ENCODE data around the gene ENDOV.

Gene ENDOV

DNA sequence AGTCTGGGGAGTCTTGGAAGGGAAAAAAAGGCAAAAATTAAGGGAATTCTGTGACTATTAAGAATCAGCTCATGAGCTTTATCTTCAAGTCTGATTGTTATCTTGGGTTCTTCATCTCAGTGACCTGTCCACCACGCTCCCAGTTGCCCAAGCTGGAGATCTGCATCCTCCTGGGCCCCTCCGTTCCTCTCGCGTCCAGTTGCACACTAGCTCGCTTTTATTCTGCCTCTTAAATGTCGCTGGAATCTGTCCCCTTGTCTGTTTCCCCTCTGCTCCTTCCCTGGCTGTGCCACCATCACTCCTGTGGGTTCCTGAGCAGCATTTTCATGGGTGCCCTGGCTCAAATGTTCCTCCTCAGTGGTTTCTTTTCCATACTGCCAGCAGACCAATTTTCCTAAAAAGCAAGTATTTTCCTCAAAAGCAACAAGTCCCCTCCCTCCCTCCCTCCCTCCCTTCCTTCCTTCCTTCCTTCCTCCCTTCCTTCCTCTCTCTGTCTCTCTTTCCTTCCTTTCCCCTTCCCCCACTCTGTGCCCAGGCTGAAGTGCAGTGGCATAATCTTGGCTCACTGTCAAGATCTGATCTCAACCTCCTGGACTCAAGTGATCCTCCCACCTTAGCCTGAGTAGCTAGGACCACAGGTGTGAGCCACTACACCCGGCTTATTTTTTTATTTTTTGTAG, 1.4 kb downstream of the ENDOV start:
- DNase-seq (ENCODE audit: low spot score) = no peak

GRCh38 chr17:80416940-80417293, 1.9 kb downstream of the ENDOV start:
- no peak for DNase-seq (ENCODE audit: low spot score)

DNA sequence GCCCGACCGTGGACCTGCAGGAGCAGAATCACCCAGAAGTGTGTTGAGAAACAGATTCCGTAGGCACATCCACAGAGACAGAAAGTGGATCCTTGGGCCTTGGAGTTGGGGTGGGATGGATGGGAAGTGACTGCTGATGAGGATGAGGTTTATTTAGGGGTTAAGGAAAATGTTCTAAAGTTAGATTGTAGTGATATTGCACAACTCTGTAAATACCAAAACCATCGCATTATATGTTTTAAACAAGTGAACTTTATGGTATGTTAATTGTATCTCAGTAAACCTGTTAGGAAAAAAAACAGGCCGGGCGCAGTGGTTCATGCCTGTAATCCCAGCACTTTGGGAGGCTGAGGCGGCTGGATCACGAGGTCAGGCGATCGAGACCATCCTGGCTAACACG, 3.6 kb downstream of the ENDOV start:
- DNase-seq (ENCODE audit: low spot score) = no peak

- no peak for DNase-seq (ENCODE audit: low spot score)
These were observed 4.3 kb downstream of the ENDOV start for GRCh38 chr17:80419255-80419654.

DNA sequence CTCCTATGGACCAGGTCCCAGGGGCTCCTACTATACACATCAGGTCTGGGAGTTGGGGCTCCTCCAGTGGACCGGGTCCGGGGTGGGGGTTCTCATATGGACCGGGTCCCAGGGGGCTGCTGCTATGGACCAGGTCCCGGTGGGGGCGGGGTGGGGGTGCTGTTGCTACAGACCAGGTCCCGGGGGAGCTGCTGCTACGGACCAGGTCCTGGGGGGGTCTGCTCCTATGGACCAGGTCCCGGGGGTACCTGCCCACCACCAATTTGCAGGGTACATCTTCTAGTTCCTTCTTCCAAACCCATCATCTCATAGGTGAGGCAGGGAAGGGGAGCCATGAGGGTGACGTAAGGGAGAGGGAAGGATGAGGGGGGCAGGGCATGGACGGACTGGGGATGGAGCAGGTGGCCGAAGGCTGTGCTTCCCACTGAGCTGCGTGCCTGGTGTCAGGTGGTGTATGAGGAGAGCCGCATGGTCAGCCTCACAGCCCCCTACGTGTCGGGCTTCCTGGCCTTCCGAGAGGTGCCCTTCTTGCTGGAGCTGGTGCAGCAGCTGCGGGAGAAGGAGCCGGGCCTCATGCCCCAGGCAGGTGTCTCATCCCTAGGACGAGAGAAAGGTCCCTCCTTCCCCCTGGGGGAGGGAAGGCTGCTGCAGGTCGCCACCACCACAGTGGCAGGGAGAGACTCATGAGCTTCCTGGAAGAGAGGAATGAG, 6.6 kb downstream of the ENDOV start:
- DNase-seq (ENCODE audit: low spot score) = no peak

DNA sequence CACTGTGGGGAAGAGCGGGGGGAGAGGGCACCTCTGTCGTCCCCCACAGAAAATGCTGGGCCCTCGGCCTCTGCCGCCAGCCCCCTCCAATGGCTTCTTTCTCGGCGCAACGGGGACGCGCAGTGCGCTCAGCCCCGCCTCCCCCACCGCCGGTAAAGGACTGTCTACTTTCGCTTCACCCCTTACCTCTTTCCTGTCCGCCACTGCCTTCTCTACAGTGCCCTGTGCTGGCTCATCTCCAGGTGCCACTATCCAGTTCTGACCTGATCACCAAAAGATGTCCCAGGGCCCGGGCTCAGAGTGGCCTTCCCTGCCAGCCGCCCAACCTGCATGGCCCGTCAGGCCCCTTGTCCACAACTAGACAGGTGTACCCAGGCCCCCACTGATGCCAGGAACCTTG, 7.3 kb downstream of the ENDOV start:
- DNase-seq (ENCODE audit: low spot score) = no peak

DNA sequence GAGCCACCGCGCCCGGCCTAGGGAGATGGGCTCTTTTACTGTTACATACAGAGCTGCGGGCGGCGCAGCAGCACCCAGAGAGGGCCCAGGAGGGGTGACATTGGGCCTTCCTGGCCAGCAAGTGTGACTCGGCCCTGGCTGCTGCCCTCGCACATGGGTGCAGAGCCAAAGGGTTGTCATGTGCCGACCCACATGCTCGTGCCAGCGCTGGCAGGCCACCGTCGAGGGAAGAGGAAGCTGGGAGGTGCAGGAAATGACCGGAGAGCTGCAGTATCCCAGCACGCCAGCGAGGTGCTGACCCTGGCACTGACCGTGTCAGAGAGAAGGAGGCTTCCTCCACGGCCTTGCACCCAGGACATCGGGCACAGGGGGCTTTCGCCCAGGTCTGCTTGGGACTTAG, 8.0 kb downstream of the ENDOV start:
- no peak for DNase-seq (ENCODE audit: low spot score)

DNA sequence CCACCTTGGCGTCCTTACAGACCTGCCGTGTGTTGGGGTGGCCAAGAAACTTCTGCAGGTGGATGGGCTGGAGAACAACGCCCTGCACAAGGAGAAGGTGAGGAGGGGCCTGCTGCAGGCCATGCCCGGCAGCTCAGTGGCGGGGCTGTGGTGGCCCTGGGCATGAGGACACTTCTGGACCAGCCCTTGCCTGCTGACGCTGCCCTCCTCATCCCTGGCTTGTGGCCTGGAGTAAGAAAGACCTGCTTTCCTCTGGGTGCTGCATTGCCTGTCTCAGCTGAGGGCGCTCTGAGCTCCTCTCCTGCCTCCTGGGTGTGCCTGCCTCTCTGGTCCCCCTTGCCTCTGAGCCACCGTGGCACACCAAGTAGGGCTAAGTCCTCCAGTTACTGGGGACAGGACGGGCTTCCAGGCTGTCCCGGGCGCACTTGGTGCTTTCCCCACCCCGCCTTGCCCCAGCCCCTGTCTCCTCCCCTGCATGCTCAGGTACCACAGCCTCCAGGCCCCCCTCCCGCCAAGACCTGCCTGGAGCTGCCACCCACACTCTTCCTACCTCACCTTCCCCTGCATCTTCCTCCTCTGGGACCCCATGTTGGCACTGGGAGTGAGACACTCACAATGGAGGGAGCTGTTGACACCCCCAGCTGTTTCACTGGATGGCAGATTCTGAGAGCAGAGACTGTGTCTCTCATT, 8.7 kb downstream of the ENDOV start:
- no peak for DNase-seq (ENCODE audit: low spot score)

GRCh38 chr17:80424261-80424660, 9.3 kb downstream of the ENDOV start:
- DNase-seq (ENCODE audit: low spot score) = no peak

DNA sequence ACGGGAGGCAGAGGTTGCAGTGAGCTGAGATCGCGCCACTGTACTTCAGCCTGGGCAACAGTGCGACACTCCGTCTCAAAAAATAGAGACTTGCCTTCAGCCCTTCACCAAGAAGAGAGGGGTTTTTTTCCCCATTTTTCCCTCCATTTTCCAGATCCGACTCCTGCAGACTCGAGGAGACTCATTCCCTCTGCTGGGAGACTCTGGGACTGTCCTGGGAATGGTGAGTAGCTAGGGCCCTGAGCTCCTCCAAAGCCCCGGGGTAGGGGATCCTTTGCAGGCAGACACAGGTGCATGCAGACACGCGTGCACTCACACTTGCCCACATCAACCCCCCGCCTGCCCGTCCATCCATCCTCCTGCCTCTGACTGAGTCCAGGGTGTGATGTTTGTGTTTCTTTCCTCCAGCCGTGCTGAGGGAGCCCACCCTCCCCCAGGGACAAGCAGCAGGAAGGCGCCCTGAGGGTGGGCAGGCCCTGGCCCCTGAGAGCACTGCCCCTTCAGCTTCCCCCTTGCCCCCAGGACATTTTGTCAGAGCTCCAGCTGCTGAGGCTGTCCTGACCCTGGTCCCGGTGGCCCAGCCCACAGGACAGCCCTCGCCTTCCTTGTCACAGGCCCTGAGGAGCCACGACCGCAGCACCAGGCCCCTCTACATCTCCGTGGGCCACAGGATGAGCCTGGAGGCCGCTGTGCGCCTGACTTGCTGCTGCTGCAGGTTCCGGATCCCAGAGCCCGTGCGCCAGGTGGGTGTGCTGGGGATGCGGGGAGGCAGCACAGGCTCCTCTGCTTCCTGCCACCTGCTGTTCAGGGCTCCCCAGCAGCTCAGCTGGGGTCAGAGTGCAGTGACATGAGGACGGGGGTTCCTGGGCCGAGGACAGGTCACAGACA, 10.2 kb downstream of the ENDOV start:
- DNase-seq (ENCODE audit: low spot score) = no peak

DNA sequence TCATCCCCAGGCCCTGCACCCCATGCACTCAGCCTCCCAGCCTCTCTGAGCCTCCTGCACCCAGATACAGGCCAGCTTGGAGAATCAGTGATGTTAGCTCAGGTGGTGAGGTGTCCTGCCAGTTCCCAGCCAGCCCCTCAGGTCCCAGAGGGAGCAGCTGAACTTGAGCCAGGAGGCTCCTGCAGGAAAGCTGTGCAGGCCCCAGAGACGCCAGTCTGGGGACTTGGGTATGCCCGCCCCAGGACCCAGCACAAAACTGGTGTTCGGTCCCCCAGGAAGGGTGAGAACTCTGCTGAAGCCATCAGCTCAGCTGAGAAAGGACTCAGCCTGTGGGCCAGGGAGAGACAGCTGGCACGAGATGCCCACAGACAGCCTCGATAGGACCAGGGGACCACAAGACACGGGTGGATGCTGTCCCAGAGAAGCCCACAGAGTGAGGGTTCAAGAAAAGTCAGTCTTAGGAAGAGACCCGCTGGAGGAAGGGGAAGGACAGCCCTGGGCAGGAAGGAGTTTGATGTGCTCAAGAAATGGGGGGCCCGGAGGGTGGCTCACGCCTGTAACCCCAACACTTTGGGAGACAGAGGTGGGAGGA, 11.0 kb downstream of the ENDOV start:
- DNase-seq (ENCODE audit: low spot score) = no peak

DNA sequence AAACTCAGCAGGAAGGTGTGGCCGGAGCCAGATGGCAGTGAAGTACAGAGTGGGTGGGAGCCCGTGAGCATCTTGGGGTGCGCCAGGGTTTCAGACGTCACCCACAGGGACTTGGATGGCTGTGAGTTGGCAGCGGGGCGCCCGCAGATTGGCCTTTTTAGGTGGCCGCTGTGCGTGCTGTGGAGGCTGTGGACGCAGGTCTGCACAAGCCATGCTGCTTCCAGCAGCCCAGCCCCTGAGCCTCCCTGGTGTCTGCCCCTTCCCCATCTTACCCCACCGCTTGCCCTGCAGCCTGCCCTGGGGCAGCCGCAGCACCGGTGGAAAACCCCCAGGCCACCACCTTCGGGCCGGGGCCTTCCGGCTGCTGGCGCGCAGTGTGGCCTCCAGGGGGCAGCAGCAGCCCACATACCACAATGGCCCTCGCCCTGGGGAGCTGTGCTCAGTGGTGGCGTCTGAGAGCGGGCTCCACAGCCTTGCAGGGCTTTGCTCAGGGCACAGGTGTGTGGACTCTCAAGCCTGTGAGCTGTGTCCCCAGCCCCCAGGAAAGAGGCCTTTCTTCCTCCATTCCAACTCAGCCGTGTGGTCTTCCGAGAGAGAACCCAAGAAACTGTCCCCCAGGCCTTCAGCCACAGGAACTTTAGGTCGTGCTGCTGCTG, 11.8 kb downstream of the ENDOV start:
- DNase-seq (ENCODE audit: low spot score) = peak; percentile 40

DNA sequence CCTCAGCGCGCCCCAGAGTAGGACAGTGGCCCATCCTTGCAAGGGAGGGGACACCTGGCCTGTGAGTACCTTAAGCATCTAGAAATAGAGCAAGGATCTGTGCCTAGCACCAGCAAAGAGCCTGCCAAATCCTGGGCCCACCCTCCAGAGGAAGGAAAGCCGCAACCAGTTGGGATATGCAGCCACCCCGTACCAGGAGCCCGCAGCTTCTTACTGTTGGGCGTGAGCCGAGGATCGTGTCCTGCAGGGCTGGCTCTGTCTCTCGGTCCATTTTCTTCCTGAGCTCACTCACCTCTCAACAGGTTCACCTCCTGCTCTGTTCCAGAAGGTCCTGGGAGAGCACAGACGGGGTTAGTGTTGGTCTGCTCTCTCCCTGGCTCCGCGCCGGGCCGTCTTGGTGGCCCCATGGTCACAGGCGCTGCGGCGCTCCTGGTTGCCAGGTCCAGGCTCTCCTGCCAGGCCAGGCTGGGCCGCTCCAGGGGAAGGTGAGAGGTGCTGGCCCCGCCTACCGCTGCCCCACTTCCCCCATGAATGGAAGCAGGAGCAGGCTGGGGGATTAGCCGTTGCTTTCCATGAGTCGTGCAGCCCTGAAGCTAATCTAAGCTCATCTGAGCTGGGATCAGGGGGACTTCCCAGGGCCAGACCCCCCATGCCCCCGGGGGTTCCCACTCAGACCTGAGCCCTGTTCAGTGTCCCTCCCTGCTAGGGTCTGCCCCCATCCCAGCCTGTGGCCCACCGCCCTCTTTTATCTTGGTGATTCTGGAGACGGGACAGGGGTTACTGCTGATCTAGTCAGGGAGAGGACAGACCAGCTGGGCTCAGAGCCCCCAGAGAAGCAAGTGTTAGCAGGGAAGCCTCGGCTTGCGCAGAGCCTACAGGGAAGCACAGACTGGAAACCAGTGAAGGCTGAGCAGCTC, 12.7 kb downstream of the ENDOV start:
- no peak for DNase-seq (ENCODE audit: low spot score)

GRCh38 chr17:80428363-80428762, 13.4 kb downstream of the ENDOV start:
- no peak for DNase-seq (ENCODE audit: low spot score)

GRCh38 chr17:80428796-80429195, 13.8 kb downstream of the ENDOV start:
- no peak for DNase-seq (ENCODE audit: low spot score)

GRCh38 chr17:80429356-80430275, 14.6 kb downstream of the ENDOV start:
- no peak for DNase-seq (ENCODE audit: low spot score)

DNA sequence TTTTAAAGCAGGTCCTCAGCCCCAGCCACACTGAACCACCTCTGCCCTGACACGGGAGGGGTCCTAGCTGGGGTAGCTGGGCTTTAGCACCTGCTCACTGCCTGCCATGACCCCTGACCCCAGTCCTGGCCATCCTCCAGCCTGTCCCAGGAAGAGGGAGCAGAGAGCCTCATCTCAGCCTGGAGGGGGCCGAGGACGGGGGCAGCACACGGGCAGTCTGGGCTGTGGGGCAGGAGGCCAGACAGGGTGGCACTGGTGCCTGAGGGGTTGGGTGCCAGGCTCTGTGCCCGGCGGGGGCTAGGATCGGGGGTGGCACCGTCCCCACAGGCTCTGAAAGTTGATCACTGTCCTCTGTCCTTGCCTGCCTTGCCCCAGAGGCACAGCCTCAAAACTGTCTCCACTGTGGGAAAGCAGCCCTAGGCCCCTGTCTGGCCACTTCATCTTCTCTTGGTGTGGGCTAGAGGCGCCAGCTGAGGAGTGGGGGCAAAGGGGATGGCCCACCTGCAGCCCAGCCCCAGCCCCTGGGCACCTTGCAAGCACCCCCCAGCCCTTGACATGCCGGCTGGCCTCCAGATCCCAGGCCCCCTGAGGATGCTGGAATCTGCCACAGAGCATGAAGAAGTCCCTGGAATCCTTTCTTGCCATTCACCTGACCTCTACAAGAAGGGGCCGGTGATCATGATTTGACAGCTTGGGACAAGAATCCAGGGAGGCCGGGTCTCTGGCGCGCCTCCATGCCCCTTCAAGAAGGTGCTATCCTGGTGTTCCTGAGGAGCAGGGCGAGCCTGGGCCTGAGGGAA, 15.7 kb downstream of the ENDOV start:
- no peak for DNase-seq (ENCODE audit: low spot score)

All from globus pallidus (tissue), 1 donor.